RWPE2 (cell line): ENCODE data around the gene OR14J1.
"Not testable (repeated sequence)": the region's sequence is repeated elsewhere in the genome, so short reads cannot be mapped to it uniquely, and the experiment has no call there.

Source experiments
- ATAC-seq: fragments of 200-7000 bp; cut with Tn5 transposase; 3 replicates; pipeline ENCODE4 v1.9.1; 2021; ENCODE audit warnings: low read depth
- DNase-seq: peaks from one replicate; pipeline ENCODE4 v3.0.0-alpha.2; 2020; ENCODE audit warnings: low spot score
- H3K27ac ChIP-seq: fragments of 450-650 bp; 2 replicates; pipeline ENCODE4 v1.5.1; 2017; ENCODE audit warnings: mild to moderate bottlenecking; ENCODE audit not compliant: poor library complexity, severe bottlenecking
- H3K27me3 ChIP-seq: fragments of 250-450 bp; sonication (Bioruptor Pico); 2 replicates; pipeline ENCODE4 v1.5.1; 2021; ENCODE audit warnings: mild to moderate bottlenecking, moderate library complexity; ENCODE audit not compliant: insufficient read depth, poor library complexity, severe bottlenecking
- H3K36me3 ChIP-seq: fragments of 250-450 bp; sonication (Bioruptor Pico); 2 replicates; pipeline ENCODE4 v1.5.1; 2020; ENCODE audit warnings: low read depth, mild to moderate bottlenecking, moderate library complexity
- H3K4me1 ChIP-seq: fragments of 250-450 bp; sonication (Bioruptor Pico); 2 replicates; pipeline ENCODE4 v1.5.1; 2021; ENCODE audit warnings: mild to moderate bottlenecking, moderate library complexity; ENCODE audit not compliant: insufficient read depth, poor library complexity, severe bottlenecking
- H3K4me3 ChIP-seq: fragments of 250-450 bp; sonication (Bioruptor Pico); 2 replicates; pipeline ENCODE4 v1.5.1; 2021; ENCODE audit warnings: mild to moderate bottlenecking, moderate library complexity; ENCODE audit not compliant: severe bottlenecking
- H3K9me3 ChIP-seq: fragments of 250-450 bp; sonication (Bioruptor Pico); 2 replicates; pipeline ENCODE4 v1.5.1; 2021; ENCODE audit warnings: mild to moderate bottlenecking, moderate library complexity; ENCODE audit not compliant: severe bottlenecking
- CTCF ChIP-seq: fragments of 450-650 bp; IDR thresholded peaks from one replicate; pipeline ENCODE4 v1.5.1; 2017; ENCODE audit warnings: mild to moderate bottlenecking, moderate library complexity; ENCODE audit not compliant: poor library complexity, severe bottlenecking

The OR14J1 gene

GRCh38 chr6:29294499-29294914, 7.0 kb upstream of the OR14J1 start:
- TF ChIP-seq CTCF, result no peak
- peak; percentile 64 for ATAC-seq
- Histone ChIP-seq H3K27ac (peak overlapping the region; percentile 18), H3K27me3 (no peaks in the 10 kb centered on the region), H3K9me3 (no peaks in the 10 kb centered on the region), H3K36me3 (no peaks in the 10 kb centered on the region), H3K4me3 (no peak overlapping the region), H3K4me1 (no peaks in the 10 kb centered on the region)
- no peak for DNase-seq

- H3K27ac ChIP-seq, result peak overlapping the region; percentile 18
- H3K27me3 ChIP-seq, result no peaks in the 10 kb centered on the region
- no peak for TF ChIP-seq CTCF
- no peaks in the 10 kb centered on the region for H3K9me3 ChIP-seq
- ATAC-seq (no peak), DNase-seq (no peak)
- H3K4me1 ChIP-seq, result no peaks in the 10 kb centered on the region
- no peaks in the 10 kb centered on the region for H3K36me3 ChIP-seq
- no peak overlapping the region for H3K4me3 ChIP-seq
Observed at GRCh38 chr6:29295181-29295585, 6.3 kb upstream of the OR14J1 start.

GRCh38 chr6:29295623-29296022, 5.9 kb upstream of the OR14J1 start:
- ATAC-seq (no peak), DNase-seq (no peak)
- H3K27me3 ChIP-seq, result no peaks in the 10 kb centered on the region
- TF ChIP-seq CTCF, result no peak
- H3K27ac ChIP-seq, result no peak overlapping the region
- no peaks in the 10 kb centered on the region for H3K4me1 ChIP-seq
- no peaks in the 10 kb centered on the region for H3K36me3 ChIP-seq
- no peaks in the 10 kb centered on the region for H3K9me3 ChIP-seq
- no peak overlapping the region for H3K4me3 ChIP-seq

GRCh38 chr6:29319931-29320330, 18.4 kb downstream of the OR14J1 start:
- Histone ChIP-seq H3K4me3 (no peak overlapping the region), H3K9me3 (no peaks in the 10 kb centered on the region), H3K27me3 (peaks cover 14% of the 10 kb centered on the region), H3K27ac (no peak overlapping the region), H3K36me3 (no peaks in the 10 kb centered on the region), H3K4me1 (no peaks in the 10 kb centered on the region)
- ATAC-seq, result no peak
- no peak for TF ChIP-seq CTCF
- DNase-seq, result no peak

GRCh38 chr6:29323332-29323731, 21.8 kb downstream of the OR14J1 start:
- not testable (repeated sequence) for H3K4me1 ChIP-seq, H3K27me3 ChIP-seq, H3K9me3 ChIP-seq, H3K4me3 ChIP-seq, H3K27ac ChIP-seq, H3K36me3 ChIP-seq, DNase-seq, ATAC-seq
